ENCODE results near the gene RASSF9.

DNA sequence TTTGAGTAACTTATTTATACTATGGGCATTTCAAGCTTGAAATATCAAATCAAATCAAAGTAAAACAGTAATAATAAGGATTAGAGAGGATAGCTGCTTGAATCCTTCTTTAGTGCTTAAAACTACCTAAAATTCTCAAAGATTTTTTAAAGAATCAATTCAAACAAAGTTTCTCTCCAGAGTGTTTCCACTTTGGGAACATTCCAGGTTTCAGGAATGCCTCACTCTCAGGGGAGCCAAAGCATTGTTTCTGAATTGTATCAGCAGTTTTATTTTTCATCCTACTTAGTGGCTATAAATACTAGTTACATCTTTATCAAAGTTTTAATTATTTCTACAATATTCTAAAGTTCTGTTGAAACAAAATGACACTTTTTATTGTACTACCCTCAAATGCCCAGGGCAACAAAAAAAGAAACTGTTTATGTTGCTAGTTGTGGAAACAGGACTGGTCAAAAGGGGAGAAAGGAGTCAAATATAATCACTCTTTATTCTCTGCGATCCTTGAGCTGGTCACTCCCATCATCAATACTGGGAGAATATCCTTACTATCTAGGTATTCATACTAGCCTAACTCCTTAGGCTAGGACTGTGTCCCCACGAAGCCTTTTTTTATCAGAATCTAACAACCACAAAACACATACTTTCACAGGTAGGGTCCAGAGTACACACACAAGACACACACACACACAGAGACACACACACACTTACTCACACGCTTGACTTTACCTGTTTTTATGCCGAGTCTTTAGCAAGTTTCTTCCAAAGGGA is 598 bp downstream of the RASSF9 start:
- TF ChIP-seq, protein P1, sequence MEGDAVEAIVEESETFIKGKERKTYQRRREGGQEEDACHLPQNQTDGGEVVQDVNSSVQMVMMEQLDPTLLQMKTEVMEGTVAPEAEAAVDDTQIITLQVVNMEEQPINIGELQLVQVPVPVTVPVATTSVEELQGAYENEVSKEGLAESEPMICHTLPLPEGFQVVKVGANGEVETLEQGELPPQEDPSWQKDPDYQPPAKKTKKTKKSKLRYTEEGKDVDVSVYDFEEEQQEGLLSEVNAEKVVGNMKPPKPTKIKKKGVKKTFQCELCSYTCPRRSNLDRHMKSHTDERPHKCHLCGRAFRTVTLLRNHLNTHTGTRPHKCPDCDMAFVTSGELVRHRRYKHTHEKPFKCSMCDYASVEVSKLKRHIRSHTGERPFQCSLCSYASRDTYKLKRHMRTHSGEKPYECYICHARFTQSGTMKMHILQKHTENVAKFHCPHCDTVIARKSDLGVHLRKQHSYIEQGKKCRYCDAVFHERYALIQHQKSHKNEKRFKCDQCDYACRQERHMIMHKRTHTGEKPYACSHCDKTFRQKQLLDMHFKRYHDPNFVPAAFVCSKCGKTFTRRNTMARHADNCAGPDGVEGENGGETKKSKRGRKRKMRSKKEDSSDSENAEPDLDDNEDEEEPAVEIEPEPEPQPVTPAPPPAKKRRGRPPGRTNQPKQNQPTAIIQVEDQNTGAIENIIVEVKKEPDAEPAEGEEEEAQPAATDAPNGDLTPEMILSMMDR (conservative IDR thresholded peaks at IDR 0.05; ENCODE audit: low read depth, low read length) = no peak
- no peak for TF ChIP-seq EZH2 (IDR thresholded peaks at IDR 0.05; ENCODE audit: borderline replicate concordance, low read depth, low read length, poor library complexity, severe bottlenecking)

Measured in A673 (cell line).